HG02938 (cell line): Measurements from ENCODE around the gene CDIPT.
"Not testable (repeated sequence)": the region's sequence is repeated elsewhere in the genome, so short reads cannot be mapped to it uniquely, and the experiment has no call there.

ENCODE experiments used
- ATAC-seq: cut with Tn5 transposase; IDR thresholded peaks from one replicate; pipeline ENCODE4 v1.9.1; 2021; ENCODE audit warnings: mild to moderate bottlenecking, moderate library complexity; ENCODE audit not compliant: unreplicated experiment

The CDIPT gene

DNA sequence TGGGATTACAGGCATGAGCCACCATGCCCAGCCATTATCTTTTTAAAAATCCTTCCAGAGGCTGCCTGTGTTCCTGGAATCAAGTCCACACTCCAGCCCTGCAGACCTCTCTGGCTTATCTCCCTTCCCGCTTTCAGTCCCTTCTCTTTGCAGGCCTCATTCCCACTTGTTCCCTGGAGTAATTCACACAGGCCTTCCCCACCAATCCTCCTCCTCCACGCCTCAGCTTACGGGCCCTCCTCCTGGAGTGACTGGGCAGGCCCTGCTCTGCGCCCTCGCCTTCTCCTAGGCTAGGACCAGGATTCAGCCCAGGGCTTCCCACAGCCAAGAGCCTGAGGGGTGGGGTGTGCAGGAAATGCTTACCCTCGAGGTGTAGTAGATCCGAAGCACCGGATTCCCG, 2.8 kb downstream of the CDIPT start:
- ATAC-seq, result no peak

DNA sequence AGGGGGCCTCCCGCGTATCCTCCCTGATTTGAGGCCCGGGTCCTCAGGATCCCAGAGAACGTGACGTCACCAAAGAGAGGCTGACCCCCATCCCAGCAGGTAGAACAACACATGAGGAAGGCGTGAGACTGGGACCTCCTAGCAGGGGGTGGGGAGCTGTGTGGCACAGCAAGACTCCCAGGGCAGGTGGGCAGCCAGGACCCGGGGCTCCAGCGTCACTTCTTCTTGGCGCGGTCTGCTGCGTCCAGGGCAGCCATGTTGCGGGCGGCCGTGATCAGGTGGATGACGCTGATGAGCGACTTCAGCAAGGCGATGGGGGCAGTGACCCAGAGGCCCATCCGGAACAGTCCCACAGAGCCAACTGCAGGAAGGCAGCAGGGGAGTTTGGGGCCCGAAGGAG, 4.1 kb downstream of the CDIPT start:
- no peak for ATAC-seq

DNA sequence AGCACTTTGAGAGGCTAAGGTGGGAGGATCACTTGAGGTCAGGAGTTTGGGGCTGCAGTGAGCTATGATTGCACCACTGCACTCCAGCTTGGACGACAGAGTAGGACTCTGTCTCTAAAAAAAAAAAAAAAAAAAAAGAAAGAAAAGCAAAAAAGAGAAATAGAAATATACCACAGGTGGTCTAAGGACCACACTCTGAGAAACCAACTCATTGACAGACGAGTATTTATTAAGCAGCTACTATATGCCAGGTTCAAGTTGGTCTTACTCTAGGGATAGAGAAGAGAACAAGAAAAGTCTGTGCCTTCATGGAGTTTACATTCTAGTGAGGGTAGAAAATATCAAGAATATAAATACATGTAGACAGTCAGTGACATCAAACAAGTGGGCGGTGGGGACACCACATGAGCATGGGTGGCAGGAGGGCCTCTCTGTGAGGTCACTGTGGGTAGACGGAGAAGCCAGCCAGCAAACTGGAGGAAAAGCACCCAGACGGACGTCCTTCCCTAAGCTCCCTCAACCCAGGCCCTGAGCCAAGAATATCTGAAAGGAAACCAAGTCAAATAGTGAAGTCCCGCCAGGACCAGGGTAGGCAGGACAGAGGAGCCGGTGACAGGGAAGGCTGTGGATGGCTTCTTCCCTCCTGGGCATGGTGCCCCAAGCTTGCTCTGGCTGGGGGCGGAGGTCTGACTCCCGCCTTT, 4.7 kb downstream of the CDIPT start:
- ATAC-seq, result no peak

DNA sequence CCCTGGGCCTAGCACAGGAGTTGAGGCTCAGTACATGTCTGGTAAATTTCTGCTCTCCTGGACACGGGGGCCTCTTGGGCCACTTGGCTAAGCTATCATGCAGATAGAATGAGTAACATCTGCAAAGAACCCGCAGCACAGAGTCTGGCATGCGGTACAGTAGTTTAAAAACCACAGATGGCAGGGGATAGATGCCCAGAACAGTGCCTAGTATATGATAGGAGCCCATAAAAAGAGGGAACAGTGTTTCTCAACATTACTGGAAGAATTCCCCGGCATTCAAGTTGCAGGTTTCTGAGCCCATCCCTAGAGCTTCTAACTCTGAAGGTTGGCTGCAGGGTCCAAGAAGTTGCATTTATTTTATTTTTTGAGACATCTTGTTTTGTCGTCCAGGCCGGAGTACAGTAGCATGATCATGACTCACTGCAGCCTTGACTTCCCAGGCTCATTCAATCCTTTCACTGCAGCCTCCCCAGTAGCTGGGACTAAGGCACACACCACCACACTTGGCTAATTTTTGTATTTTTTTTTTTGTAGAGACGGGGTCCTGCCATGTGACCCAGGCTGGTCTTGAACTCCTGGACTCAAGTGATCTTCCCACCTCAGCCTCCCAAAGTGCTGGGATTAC, 5.8 kb downstream of the CDIPT start:
- ATAC-seq, result no peak

DNA sequence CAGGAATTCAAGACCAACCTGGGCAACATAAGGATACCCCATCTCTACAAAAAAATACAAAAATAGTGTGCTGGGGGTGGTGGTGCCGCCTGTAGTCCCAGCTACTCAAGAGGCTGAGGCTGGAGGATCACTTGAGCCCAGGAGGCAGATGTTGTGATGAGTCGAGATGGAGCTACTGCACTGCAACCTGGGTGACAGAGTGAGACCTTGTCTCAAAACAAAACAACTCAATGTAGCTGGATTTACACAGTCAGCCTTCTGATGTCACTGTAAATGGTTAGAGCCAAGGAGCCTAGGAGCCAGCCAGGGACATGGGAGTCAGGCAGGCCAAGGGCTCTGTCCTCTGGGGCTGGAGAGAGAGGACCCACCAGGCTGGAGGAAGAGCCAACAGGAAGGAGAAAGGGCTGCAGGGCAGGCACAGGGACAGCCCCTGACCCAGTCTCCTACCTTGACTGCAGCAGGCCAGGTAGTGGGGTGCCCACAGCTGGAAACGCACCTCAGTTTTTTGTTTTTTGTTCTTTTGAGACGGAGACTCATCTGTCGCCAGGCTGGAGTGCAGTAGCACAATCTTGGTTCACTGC, 8.4 kb downstream of the CDIPT start:
- no peak for ATAC-seq

DNA sequence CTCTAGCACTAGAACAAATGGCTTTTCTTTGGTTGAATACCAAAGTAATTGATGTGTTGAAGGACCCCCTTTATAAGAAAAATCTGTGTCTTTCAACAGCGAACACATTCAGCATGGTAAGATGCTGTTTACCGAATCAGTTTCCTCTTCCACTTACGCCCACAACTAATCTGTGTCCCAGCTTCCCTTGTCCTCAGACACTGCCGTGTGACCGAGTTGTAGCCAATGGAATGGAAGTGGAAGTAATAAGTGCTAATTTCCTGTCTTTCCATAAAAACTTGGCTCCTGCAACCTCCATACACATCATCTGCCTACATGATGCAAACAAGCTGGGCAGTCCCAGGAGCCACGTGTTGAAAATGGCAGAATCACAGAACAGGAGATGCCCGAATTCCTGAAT, 10.4 kb downstream of the CDIPT start:
- no peak for ATAC-seq

DNA sequence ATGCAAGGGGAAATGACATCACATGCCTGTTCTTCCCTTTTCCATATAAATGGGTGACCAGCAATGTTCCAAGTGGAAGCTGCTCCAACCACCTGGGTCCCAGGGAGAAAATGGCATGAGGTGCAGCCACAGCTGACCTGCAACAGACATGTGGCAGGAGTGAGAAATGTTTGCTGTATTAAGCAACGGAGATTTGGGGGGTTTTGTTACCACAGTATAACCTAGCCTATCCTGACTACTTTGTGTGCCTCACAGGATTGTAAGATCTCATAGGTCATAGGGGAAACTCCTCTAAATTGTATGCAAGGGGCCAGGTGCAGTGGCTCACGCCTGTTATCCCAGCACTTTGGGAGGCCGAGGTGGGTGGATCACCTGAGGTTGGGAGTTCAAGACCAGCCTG, 12.0 kb downstream of the CDIPT start:
- ATAC-seq, result no peak

DNA sequence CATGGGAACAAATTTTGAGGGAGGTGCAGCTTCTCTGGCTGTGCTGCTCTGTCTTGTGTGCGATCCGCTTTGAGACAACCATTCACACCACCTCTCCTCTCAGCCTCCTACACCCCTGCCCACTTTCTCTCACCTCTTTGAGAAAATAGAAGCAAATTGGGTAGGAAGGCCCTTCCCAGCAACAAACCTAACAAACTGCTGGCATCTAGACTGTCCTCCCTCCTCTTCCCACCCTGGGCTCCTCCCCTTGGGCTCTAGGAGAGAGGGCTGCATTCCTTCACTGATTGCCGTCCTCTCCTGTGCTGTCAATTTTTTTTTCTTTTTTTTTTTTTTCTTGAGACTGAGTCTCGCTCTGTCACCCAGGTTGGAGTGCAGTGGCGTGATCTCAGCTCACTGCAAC, 13.5 kb downstream of the CDIPT start:
- no peak for ATAC-seq

DNA sequence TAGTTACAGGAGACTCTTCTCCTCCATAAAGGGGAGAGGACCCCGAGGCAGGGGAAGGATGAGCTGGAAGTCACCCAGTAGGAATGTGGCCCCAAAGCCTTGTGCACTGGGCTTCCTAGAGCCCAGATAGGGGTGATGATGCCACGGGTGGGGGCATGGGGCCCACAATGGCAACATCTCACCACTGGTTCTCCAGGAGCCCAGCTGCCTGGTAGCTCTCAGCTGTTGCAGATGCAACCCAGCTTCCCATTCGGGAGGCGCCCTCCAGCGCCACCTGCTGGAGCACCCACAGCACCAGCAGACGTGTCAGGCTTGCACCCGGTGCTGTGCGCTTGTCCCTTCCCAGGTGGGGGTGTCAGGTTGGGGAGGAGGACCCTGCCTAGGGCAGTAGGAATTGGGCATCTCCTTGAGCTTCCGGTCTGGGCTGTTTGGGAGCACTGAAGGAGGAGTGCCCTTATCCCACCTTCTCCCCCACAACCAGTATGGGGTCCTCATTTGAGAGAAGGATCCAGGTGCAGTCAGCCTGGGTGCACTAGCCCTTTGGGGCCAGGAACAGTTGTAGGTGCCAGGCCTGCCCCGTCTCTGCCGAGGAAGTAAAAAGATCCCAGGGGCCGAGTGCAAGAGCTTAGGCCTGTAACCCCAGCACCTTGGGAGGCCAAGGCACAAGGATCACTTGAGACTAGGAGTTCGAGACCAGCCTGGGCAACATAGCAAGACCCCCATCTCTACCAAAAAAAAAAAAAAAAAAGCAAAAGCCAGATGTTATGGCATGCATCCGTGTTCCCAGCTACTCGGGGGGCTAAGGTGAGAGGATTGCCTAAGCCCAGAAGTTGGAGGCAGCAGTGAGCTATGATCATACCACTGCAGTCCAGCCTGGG, 14.4 kb downstream of the CDIPT start:
- ATAC-seq, result no peak

DNA sequence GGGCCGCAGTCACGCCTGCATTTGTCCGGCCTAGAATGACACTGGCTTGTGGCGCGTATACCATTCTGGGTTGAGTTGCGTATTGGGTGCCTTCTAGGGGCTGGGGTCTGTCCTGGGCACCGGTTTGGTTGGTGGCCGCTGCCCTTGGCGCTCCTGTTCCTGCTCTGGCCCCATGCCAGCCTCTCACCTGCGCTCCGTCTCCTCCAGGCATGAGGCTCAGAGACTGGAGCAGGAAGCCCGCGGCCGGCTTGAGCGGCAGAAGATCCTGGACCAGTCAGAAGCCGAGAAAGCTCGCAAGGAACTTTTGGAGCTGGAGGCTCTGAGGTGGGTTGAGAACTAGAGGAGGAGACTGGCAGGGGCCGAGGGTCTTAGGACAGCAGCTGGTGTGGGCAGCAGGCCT, 17.4 kb downstream of the CDIPT start:
- no peak for ATAC-seq

DNA sequence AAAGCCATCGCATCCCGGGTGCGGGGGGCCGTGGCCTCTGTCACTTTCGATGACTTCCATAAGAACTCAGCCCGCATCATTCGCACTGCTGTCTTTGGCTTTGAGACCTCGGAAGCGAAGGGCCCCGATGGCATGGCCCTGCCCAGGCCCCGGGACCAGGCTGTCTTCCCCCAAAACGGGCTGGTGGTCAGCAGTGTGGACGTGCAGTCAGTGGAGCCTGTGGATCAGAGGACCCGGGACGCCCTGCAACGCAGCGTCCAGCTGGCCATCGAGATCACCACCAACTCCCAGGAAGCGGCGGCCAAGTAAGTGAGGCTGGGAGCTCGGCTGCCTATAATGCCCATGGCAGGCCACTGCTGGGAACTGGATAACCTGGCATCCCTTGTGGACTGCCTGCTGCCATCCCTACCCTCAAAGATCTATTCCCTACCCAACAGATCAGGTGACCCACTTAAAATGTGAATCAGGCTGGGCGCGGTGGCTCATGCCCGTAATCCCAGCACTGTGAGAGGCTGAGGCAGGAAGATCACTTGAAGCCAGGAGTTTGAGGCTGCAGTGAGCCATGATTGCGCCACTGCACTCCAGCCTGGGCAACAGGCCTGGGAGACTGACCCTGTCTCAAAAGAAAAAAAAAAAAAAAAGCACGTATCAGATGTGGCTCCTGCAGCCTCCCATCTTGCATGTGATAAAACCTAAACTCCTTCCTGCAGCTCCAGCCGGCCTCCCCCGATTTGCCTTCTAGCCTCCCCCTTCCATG, 18.3 kb downstream of the CDIPT start:
- no peak for ATAC-seq

DNA sequence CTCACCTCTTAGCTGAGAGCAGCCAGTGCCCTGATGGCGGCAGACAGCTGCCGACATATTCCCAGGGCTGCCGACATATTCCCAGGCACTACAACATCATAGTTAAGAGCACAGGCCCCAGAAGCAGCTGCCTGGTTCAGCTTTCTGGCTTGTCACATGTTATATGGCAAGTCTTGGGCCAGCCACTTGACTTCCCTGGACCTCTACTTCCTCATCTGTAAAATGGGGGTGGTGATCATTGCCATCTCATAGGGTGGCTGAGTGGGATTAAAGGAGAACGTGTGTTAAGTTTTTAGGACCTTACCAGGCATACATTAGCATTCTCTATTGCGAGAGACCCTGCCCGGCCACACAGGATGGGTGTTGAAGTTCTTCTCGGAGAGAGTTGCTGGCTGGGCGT, 19.1 kb downstream of the CDIPT start:
- no peak for ATAC-seq

DNA sequence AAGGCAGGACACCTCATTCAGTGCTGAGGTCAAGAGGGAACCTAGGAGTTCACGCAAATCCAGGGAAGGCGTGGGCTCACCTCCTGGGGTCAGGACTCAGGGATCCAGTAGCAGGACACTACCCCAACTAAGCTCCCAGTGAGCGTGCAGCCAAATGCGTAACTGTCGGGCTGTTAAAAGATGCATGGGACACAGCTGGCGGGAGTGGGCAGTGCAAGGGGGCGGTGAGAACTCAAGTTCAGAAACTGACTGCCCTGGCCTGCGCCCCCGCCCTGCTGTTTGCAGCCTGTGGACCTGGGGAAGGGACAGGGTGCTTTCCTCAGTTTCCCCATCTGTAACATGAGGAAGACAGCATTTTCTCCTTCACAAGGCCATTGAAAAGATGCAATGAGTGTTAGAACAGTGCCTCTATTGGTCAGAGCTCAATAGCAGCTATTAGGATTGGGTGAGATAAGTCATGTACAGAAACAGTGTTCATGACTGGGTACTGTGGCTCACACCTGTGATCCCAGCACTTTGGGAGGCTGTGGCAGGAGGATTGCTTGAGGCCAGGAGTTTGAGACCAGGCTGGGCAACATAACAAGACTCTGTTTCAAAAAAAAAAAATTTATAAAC, 20.2 kb downstream of the CDIPT start:
- no peak for ATAC-seq

DNA sequence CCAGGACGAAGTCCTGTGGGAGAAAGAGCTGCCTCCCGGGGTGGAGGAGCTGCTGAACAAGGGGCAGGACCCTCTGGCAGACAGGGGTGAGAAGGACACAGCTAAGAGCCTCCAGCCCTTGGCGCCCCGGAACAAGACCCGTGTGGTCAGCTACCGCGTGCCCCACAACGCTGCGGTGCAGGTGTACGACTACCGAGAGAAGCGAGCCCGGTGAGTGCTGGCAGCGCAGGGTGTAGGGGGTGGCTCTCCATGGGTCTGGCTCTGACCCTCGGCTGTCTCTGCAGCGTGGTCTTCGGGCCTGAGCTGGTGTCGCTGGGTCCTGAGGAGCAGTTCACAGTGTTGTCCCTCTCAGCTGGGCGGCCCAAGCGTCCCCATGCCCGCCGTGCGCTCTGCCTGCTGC, 21.4 kb downstream of the CDIPT start:
- ATAC-seq, result no peak

DNA sequence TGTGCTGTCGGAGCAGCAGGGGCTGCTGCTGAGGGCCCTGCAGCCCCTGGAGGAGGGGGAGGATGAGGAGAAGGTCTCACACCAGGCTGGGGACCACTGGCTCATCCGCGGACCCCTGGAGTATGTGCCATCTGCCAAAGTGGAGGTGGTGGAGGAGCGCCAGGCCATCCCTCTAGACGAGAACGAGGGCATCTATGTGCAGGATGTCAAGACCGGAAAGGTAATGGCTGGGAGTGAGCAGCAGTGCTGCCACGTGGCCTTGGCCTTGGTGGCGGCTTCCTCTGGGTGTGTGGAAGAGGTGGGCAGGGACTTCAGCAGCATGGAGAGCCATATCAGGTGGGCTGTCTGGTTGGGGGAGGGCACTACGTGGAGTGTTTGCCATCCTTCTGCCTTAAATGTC, 22.8 kb downstream of the CDIPT start:
- ATAC-seq, result no peak

DNA sequence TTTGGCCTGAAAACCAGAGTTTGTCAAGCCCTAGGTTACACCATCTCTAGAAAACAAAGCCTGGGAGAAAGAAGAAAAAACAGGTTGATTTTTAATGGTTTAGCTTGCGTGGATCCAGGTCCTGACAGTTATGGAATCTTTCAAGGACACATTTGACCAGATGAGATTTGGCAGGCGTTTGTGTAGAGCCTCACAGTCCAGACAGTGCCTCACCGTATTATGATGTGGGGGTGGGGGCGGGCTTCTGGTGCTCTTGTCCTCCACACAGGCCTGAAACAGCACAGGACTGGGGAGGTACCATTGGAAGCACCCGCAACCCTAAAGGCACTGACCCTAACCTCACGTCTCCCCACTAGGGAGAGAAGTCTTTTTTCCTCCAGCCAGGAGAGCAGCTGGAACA, 23.2 kb downstream of the CDIPT start:
- ATAC-seq, result no peak

DNA sequence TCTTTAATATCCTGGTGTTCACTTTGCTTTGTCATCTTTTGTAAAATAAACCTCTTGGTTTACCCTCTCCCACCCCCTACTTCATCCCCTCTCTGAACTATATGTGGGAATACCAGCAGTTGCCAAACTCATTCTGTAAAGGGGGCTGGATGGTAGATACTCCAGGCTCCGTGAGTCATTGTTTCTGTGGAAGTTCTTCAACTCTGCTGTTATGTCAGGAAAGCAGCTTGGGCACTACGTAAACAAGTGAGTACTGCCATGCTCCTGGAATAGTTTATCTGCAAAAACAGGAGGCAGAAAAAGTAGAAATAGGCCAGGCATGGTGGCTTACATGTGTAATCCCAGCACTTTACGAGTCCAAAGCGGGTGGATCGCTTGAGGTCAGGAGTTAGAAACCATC, 25.2 kb downstream of the CDIPT start:
- ATAC-seq, result no peak

DNA sequence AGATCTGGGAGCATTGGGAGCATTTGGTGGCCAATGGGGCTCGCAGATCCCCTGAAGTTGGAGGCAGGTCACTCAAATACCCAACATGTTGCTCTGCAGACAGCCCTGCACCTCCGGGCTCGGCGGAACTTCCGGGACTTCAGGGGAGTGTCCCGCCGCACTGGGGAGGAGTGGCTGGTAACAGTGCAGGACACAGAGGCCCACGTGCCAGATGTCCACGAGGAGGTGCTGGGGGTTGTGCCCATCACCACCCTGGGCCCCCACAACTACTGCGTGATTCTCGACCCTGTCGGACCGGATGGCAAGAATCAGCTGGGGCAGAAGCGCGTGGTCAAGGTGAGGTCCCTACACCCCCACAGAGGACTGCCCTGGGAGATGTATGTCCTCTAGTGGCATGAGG, 26.4 kb downstream of the CDIPT start:
- no peak for ATAC-seq

DNA sequence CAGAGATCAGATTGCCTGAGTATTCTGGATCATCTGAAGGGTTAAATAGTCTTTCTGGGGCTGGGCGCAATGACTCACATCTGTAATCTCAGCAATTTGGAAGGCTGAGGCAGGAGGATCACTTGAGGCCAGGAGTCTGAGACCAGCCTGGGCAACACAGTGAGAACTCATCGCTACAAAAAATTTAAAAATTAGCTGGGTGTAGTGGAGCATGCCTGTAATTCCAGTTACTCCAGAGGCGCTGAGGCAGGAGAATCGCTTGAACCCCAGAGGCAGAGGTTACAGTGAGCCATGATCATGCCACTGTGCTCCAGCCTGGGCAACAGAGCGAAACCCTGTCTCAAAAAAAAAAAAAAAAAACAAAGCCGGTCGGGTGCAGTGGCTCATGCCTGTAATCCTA, 27.1 kb downstream of the CDIPT start:
- ATAC-seq, result no peak

DNA sequence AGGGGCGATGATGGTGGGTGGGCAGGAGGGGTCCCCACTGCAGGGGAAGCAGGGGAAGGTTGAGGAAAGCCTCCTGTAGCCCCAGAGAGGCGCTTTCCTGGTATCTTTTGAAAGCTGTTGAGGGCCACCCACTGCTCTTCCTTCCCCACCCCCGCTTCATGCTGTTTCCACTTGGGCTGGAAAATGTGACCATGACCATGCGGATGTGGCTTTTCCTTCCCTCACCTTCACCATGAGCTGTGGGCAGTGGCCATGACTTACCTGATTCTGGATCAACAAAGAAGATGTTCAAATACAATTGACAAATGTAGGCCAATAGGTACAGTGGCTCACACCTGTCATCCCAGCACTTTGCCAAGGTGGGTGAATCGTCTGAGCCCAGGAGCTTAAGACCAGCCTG, 28.9 kb downstream of the CDIPT start:
- ATAC-seq, result no peak

DNA sequence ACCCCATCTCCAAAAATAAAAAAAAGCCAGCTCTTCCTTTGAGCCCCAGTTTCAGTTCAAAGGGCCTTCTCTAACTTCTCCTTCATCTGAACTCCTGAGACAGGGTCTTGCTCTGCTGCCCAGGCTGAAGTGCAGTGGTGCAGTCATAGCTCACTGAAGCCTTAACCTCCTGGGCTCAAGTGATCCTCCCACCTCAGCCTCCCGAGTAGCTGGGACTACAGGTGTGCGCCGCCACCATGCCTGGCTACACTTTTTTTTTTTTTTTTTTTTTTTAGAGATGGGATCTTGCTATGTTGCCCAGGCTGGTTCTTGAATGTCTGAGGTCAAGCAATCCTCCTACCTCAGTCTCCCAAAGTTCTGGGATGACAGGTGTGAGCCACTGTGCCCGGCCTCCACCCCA, 29.8 kb downstream of the CDIPT start:
- not testable (repeated sequence) for ATAC-seq
